GM03348 (cell line): Measurements from ENCODE around the gene CAMTA1.

Experiments
- DNase-seq: peaks from one replicate; pipeline ENCODE4 v3.0.0; 2012; ENCODE audit warnings: low spot score

The CAMTA1 gene

GRCh38 chr1:6779089-6779805 is 6.0 kb upstream of the CAMTA1 start:
- DNase-seq: no peak

GRCh38 chr1:6782151-6782550 is 3.1 kb upstream of the CAMTA1 start:
- DNase-seq: no peak

- no peak for DNase-seq
Measured at GRCh38 chr1:6783221-6783620, 2.0 kb upstream of the CAMTA1 start.

GRCh38 chr1:6783936-6784559 is 1.2 kb upstream of the CAMTA1 start:
- DNase-seq: no peak

GRCh38 chr1:6784560-6785317 is 515 bp upstream of the CAMTA1 start:
- peak; percentile 100 for DNase-seq

GRCh38 chr1:6785728-6786505 is 663 bp downstream of the CAMTA1 start:
- DNase-seq: peak; percentile 92

- DNase-seq: no peak
Measured at GRCh38 chr1:6788946-6789345, 3.7 kb downstream of the CAMTA1 start.

- no peak for DNase-seq
Measured at GRCh38 chr1:6790146-6790545, 4.9 kb downstream of the CAMTA1 start.

GRCh38 chr1:6794164-6794563 is 8.9 kb downstream of the CAMTA1 start:
- DNase-seq: peak; percentile 50

- DNase-seq: no peak
Measured at GRCh38 chr1:6795203-6795602, 9.9 kb downstream of the CAMTA1 start.

GRCh38 chr1:6795661-6796060 is 10.4 kb downstream of the CAMTA1 start:
- DNase-seq: peak; percentile 22

GRCh38 chr1:6796095-6796494 is 10.8 kb downstream of the CAMTA1 start:
- no peak for DNase-seq

- DNase-seq: no peak
Measured at GRCh38 chr1:6799499-6799898, 14.2 kb downstream of the CAMTA1 start.

- peak; percentile 52 for DNase-seq
Measured at GRCh38 chr1:6800745-6801144, 15.5 kb downstream of the CAMTA1 start.

GRCh38 chr1:6801199-6801598 is 15.9 kb downstream of the CAMTA1 start:
- no peak for DNase-seq

- DNase-seq: peak; percentile 27
Measured at GRCh38 chr1:6801966-6802365, 16.7 kb downstream of the CAMTA1 start.

- no peak for DNase-seq
Measured at GRCh38 chr1:6802454-6802853, 17.2 kb downstream of the CAMTA1 start.

GRCh38 chr1:6802893-6803292 is 17.6 kb downstream of the CAMTA1 start:
- no peak for DNase-seq

- DNase-seq: peak; percentile 10
Measured at GRCh38 chr1:6803357-6803756, 18.1 kb downstream of the CAMTA1 start.

GRCh38 chr1:6805004-6805416 is 19.8 kb downstream of the CAMTA1 start:
- no peak for DNase-seq

- no peak for DNase-seq
Measured at GRCh38 chr1:6807782-6808181, 22.5 kb downstream of the CAMTA1 start.

GRCh38 chr1:6809461-6809860 is 24.2 kb downstream of the CAMTA1 start:
- no peak for DNase-seq
